ENCODE measurements around the gene BEST1.
A peak's percentile ranks its signal among the peaks of the same experiment; 100 is the strongest.
"Not testable (repeated sequence)": the region's sequence is repeated elsewhere in the genome, so short reads cannot be mapped to it uniquely, and the experiment has no call there.

Gene BEST1

DNA sequence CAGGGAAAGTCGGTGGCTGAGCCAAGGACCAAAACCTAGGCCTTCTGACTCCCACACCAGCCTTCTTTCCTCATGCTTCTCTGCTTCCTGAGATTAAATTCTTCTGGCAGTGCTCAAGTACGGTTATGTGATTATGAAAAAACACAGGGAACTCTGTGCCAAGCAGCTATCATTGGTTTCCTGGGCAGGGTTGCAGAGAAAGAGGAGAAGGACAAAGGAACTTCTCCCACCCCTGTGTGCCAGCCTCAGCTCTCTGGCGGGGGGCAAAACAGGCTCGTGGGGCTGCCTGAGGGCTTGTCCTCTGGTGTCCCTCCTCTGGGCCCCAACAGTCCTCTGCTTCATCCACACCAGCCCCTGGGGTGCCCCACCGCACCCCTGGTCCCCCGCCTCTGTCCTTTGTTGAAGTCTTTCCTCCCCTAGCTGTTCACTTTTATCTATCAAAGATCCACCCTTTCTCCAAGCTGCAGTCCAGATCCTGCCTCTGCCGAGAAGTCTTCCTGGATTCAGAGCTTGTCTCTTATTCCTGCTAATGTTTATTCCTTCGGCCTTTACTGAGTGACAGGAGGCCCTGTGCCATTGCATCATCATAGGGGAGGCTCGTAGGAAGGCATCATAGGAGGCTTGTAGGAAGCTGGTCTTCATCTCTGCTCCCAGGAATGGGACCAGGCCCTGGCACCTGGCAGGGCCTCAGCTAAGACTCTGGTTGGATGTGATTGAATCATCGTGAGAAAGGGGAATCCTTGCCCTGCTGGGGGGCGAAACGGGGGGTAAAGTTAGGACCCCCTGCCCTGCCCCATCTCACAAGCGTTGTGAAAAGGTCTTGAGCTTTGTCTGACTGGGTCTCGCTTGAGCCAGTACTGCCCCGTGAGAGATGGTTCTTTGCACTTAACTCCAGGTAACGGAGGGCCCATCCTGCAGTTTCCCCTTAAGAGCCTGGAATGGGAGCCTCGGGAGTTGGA, 28.8 kb downstream of the BEST1 start:
- peak; percentile 55 for DNase-seq (ENCODE audit: low spot score)

DNA sequence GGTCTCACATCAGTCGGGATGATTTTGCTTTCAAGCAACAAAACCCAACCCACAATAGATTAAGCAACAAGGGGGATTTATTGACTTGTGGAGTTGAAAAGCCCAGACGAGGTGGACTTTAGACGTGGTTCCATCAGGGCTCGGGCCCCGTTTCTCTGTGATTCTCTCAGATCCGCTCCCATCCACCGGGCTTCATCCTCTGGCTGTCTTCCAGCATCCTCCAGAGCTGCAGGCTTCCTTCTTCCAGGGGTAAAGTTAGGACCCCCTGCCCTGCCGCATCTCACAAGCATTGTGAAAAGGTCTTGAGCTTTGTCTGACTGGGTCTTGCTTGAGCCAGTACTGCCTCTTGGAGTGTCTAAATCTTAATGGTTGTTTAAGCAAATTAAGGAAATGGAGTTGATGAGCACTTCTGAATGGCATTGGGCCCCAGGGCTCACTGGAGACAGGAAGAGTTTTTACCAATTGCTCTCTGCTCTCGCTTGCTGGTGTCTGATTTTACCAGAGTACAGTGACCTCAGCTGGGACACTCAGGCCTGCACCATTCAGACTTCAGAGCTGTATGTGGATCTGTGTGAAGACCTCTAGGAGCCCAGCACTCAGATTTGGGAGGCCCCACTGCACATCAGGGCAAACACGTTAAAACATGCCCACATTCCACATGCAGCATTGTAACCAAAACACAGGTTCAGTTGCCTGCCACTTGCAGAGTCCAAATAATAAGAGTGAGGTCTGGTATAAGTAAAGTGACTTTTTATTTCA, 30.8 kb downstream of the BEST1 start:
- DNase-seq (ENCODE audit: low spot score), result no peak

DNA sequence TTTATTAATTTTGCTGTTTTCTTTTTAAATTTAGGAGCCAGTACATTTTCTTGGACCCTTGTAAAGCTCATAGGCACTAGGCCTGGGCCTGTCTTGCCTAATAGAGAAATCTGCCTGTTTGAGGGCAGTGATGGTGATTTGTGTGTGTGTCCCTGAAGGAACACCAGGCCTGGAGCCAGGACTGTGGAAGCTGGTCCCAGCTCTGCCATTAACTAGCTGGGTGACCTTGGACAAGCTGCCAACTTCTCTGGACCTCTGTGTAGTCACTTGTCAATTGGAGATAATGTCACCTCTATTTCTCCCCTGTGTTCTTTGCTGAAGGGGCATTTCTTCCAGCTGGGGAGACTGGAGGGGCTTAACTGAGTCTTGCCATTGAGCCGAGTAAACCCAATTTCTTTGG, 33.3 kb downstream of the BEST1 start:
- DNase-seq (ENCODE audit: low spot score), result no peak

DNA sequence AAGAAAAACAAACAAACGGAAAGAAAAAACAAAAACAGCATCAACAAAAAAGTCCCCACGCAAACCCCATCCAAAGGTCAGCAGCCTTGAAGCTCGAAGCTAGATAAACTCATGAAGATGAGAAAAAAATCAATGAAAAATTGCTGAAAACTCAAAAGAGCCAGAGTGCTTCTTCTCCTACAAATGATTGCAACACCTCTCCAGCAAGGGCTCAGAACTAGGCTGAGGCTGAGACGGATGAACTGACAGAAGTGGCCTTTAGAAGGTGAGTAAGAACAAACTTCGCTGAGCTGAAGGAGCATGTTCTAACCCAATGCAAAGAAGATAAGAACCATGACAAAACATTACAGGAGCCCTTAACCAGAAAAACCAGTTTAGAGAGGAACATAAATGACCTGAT, 35.7 kb downstream of the BEST1 start:
- no peak for DNase-seq (ENCODE audit: low spot score)

DNA sequence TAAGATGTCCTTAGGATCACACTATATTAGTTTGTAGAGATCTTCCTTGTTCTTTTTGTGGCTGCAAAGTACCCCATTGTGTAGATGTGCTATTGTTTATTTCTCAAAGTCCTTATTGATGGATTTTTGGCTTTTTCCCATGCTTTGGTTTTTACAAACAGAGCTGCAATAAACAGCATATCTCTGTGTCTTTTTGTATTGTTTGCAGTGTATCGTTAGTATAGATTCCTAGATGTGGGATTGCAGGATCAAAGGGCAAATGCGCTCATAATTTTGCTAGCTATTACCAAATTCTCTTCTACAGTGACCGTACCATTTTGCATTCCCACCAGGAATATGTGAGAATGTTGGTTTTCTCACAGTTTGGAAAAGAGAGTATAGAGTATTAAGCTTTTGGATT, 44.8 kb downstream of the BEST1 start:
- no peak for DNase-seq (ENCODE audit: low spot score)

DNA sequence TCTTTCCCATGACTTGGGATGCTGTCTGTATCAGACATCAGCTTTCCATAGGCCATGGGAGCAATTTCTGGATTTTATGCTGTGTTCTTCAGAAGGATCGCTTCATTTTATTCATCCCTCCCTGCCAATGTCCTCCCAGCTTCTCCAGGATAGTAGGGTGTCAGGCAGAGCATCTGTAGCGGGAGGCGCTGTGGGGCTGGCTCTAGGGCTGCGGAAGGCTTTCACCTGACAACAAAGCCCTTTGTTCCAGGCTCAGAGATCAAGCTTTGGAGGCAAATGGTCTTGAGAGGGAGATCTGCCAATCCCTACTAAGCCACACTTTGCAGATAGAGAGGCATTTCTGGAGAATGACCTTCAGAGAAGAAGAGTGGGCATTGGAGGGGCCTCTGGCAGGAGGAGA, 46.8 kb downstream of the BEST1 start:
- no peak for DNase-seq (ENCODE audit: low spot score)

DNA sequence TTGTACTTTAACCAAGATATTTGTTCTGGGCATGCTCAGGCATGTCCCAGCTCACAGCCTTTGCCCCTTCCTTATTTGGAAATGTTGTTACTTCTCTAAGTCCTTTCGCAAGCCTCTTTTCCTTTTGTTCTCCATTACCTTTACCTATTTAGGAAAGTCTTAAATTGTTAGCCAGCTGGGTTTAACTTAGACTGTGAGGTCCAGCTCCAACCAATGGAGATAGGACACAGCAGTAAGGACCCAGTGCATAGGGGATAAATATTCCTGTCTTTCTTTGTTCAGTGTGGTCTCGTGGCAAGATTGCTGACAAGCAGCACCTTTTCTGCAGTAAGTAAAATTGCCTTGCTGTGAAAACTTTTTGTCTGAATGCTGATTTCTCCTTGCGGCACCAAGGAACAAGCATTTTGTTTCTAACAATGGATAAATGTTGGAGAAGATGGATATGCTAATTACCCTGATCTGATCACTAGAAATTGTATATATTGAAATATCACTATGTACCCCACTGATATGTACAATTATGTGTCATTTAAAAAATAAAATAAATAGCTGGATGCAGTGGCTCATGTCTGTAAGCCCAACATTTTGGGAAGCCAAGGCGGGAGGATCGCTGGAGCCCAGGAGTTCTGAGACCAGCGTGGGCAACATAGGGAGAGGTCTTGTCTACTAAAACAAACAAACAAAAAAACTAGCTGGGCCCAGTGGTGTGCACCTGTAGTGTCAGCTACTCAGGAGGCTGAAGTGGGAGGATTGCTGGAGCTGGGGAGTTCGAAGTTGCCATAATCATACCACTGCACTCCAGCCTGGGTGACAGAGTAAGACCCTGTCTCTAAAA, 49.2 kb downstream of the BEST1 start:
- no peak for DNase-seq (ENCODE audit: low spot score)

DNA sequence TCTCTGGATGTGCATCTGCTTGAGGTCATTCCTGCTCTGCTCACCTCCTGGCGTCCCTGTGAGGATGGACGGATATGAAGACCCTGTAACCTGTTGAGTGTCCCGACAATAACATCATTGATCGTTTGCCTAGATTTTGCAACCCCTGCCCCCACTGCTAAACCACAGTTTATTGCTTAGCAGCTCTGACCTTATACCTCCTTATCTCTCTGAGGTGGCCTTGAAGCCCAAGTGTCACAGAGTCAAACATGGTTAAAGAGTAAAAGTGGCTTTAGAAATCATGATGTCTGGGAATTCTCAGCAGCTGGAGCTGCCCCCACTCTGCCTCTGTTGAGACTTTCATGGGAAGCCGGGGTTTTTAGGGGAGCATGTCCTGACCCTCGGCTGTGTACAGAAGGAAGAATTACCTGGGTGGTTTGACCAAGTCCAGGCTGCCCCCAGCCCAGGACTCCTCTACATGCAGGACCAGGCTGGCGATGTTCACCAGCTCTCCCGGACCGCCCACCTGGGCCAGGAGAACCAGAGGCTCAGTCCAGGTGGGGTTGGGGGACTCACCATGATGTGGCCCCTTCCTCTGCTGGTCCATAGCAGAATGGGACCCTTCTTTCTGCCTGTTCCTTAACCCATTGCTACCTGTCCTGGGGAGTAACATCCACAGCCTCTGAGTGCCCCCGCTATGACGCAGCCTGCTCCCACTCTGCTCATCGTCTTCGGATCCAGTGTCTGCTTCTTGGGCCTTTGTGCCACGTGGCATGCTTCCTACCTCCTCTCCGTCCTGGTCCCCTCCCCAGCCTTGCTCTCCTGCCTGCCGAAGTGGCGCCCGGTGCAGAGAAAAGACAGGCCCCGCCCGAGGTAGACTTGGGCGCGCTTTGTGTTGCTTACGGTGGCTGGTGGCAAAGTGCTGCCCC, 50.6 kb downstream of the BEST1 start:
- no peak for DNase-seq (ENCODE audit: low spot score)

DNA sequence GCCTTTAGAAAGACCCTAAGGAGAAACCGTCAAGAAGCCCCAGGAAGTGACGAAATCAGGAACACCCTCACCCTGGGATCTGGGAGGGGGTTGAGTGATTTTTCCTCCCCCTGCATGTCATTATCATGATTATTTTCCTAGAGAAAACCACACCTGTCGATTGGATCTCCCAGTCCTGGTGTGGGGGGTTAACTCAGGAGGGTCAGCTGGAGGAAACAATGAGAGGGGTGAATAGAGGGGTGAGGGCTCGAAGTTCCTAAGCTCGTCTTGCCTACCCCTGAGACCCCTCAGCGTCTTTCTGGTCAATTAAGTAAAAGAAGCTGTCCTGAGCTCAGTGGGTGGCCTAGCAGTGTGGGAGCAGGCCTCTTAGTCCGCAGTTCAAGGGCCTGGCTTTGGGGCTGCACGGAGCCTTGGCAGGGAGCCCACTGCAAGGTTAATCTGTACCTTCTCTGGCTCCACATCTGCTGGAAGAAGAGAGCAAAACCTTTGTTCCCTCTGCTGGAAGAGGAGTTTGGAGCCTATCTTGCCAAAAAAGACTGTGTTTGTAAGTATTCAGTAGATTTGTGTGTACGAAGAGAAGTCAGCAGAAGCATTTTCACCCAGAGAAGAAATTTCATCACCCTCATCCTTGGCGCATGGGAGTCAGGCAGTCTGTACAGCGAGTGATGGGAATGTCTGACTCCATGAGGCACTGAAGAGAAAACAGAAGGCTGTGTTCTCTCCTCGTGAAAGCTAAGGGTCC, 51.5 kb downstream of the BEST1 start:
- DNase-seq (ENCODE audit: low spot score), result no peak

DNA sequence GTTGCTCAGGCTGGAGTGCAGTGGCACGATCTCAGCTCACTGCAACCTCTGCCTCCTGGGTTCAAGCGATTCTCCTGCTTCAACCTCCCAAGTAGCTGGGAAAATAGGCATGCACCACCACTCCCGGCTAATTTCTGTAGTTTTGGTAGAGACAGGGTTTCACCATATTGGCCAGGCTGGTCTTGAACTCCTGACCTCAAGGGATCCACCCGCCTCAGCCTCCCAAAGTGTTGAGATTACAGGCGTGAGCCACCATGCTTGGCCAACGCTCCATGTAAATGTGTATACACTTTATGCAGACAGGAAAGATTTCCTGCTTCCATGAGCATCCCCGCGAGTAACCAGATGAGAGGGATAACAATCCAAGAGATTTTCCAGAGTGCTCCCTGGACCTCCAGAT, 52.1 kb downstream of the BEST1 start:
- DNase-seq (ENCODE audit: low spot score), result not testable (repeated sequence)

DNA sequence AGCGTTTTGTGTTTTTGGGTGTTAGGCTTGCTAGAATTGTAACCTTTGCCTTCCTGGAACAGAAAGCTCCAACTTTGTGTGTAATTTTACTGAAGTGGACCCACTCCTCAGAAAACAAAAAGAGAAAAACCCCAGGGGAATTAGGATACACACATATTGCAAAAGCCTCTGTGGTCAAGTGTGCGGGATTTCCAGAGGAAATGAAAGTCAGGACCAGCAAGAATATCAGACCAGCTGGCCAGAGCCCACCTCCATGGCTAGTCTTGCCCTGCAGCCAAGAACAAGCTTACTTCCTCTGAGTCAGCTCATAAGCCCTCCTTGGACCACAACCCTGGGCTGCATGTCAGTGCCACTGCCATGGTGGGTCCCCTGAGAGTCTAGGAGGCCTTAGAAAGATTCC, 54.3 kb downstream of the BEST1 start:
- peak; percentile 59 for DNase-seq (ENCODE audit: low spot score)

DNA sequence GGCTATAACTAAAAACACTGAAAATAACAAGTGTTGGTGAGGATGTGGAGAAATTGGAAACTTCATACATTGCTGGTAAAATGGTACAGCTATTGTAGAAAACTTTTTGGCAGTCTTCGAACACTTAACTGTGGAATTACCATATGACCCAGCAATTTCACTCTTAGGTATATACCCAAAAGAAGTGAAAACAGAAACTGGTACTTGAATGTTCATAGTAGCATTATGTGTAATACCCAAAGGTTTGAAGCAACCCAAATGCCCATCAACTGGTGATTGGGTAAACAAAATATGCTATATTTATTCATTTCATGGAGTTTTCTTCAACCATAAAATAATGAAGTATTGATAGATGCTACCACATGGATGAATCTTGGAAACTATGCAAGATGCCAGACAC, 58.0 kb downstream of the BEST1 start:
- DNase-seq (ENCODE audit: low spot score), result no peak

DNA sequence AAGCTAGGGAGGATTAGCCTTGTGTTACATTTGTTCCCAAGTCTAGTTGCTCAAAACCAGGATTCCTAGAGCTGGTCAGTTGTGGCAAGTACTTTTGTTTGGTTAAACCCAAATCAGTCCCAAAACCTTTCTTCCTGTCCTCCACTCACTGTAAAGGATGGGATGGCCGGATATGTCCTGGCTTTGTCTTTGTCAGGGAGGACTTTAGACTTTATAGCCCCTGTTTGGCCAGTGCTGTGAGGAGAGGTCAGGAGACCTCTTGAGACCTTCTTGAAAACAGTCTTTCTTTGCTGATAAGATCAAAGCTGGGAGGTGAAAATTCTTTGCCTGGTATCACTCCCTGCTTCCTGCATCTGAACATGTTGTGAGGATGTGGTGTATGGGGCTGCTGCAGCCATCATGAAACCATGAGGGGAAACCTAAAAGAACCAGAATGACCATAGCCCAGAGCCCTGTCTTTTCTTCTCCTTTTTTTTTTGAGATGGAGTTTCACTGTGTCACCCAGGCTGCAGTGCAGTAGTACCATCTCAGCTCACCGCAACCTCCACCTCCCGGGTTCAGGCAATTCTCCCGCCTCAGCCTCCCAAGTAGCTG, 60.9 kb downstream of the BEST1 start:
- DNase-seq (ENCODE audit: low spot score), result no peak

DNA sequence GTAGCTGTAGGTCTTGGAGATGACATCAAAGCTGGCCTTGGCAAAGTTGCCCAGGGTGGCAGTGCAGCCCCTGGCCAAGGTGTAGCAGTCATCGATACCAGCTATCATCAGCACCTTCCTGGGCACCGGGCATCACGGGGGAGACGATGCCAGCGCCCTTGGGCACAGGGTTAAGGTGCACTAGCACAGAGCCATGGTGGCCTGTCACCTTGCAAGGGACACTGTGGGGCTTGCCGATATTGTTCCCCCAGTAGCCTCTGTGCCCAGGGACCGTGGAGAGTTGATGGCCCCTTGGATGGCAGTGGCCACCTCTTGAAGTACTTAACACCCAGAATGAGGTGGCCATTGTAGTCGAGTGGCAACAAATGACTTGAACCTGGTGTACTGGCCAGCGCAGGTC, 61.7 kb downstream of the BEST1 start:
- DNase-seq (ENCODE audit: low spot score), result no peak

DNA sequence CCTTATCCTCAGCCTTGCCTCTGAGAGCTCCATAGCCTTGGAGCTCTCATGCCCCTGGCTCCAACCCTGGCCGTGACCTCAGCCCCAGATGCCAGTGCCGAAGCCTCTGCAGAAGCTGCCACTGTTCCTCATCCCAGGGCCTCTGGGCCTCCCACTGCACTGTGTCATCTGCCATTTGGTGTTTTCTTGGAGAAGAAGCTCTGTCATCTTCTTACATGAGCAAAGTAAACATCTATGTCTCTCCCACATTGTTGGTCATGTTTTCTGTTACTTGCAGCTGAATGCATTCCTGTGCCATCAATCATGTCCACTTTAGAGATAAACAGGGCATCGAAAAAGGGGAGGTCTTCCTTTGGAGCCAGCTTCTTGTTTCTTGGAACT, 62.3 kb downstream of the BEST1 start:
- no peak for DNase-seq (ENCODE audit: low spot score)

DNA sequence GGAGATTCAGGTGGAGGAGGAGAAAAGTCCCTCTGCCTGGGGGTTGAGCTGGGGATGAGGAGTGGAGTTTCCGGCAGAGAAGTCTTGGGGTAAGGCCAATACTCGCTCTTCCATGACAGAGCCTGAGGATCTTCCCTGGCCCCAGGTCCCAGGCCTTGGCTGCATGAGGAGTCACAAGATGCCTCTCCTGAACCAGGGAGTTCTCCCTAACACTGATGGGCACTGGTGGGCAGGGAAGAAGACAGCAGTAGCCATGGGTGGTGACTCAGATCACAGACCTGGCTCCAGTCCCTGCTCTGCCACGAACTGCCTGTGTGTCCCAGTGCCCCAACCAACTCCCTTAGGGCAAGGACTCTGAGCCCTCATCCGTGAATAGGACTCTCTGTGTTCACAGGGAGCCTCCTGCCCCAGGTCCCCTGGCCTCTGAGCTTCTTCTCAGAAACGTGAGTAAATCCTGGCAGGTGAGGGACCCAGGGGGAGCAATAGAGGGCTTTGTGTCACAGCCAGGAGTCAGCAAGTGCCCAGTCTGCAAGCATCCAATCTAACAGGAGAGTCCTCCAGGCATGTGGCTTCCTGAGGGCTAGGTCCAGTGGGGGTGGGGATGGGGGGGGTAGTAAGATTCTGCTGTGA, 62.8 kb downstream of the BEST1 start:
- peak; percentile 54 for DNase-seq (ENCODE audit: low spot score)

Measured in AG20443 (cell line).